HL-60 (cell line): ENCODE measurements around the gene C1QL1.
A peak's percentile ranks its signal among the peaks of the same experiment; 100 is the strongest.

ENCODE experiments used
- DNase-seq, 2 experiments: peaks; one replicate each; pipeline ENCODE4 v3.0.0-alpha.2; 2010 to 2020; ENCODE audit warnings: low read depth in 1 of 2, low spot score in 1 of 2
- H3K27ac ChIP-seq: fragments of 250-450 bp; sonication (Bioruptor Pico); replicated peaks from 2 replicates; pipeline ENCODE4 v1.5.1; 2020; ENCODE audit warnings: mild to moderate bottlenecking, moderate library complexity
- H3K27me3 ChIP-seq: fragments of 250-450 bp; sonication (Bioruptor Pico); 2 replicates; pipeline ENCODE4 v1.5.1; 2021; ENCODE audit warnings: mild to moderate bottlenecking, moderate library complexity; ENCODE audit not compliant: insufficient read depth, poor library complexity, severe bottlenecking
- H3K4me3 ChIP-seq: replicated peaks from 2 replicates; pipeline ENCODE4 v1.5.1; 2011; ENCODE audit warnings: mild to moderate bottlenecking, control low read depth, low read length; ENCODE audit not compliant: insufficient read depth
- CTCF ChIP-seq: IDR thresholded peaks from one replicate; pipeline ENCODE4 v1.5.1; 2011; ENCODE audit warnings: low read length, control low read depth, inconsistent platforms; ENCODE audit not compliant: insufficient read depth
- GABPA ChIP-seq: IDR thresholded peaks from 2 replicates; pipeline ENCODE4 v1.6.1; 2012; ENCODE audit warnings: low read depth
- POLR2AphosphoS5 ChIP-seq: IDR thresholded peaks from 2 replicates; pipeline ENCODE4 v1.6.1; 2012; ENCODE audit warnings: low read depth
- REST ChIP-seq: IDR thresholded peaks from 2 replicates; pipeline ENCODE4 v1.6.1; 2012; ENCODE audit warnings: low read depth; ENCODE audit not compliant: insufficient replicate concordance
- SPI1 ChIP-seq: IDR thresholded peaks from 2 replicates; pipeline ENCODE4 v1.6.1; 2012; ENCODE audit warnings: low read depth, mild to moderate bottlenecking, borderline replicate concordance

The C1QL1 gene

GRCh38 chr17:44926821-44927525 is 41.1 kb downstream of the C1QL1 start:
- peak; percentile 24 to 30 for DNase-seq
- H3K27ac ChIP-seq = no peak overlapping the region
- TF ChIP-seq SPI1 (0 out of 2 replicates have a peak, but pooled peaks have one; percentile 10), CTCF (no peak), GABPA (peak; percentile 65)
- no peaks in the 10 kb centered on the region for H3K27me3 ChIP-seq
- H3K4me3 ChIP-seq = no peak overlapping the region

- no peaks in the 10 kb centered on the region for H3K27me3 ChIP-seq
- DNase-seq = no peak
- no peak overlapping the region for H3K4me3 ChIP-seq
- TF ChIP-seq SPI1 (no peak), GABPA (no peak), POLR2AphosphoS5 (no peak), CTCF (no peak), REST (no peak)
- no peak overlapping the region for H3K27ac ChIP-seq
Observed at GRCh38 chr17:44925731-44926697, 42.1 kb downstream of the C1QL1 start.

- TF ChIP-seq SPI1 (no peak), REST (no peak), POLR2AphosphoS5 (no peak), GABPA (no peak), CTCF (no peak)
- H3K4me3 ChIP-seq = no peak overlapping the region
- H3K27ac ChIP-seq = no peak overlapping the region
- H3K27me3 ChIP-seq = peaks cover 2% of the 10 kb centered on the region
- DNase-seq = no peak
Observed at GRCh38 chr17:44924107-44924544, 44.0 kb downstream of the C1QL1 start.
